Colonic mucosa (tissue), 4 donors: ENCODE data around the gene GDF7. TPM values are rescaled to one million over a fixed set of nuclear protein-coding genes. Genes with fewer than 3 reads are reported as not detected.
A peak's percentile ranks its signal among the peaks of the same experiment; 100 is the strongest.

Experiments
- DNase-seq: peaks from one replicate; pipeline ENCODE4 v3.0.0-alpha.2; 2020
- H3K27ac ChIP-seq: fragments of 200-600 bp; one replicate; pipeline ENCODE4 v1.8.0; 2021
- H3K27me3 ChIP-seq: fragments of 200-600 bp; one replicate; pipeline ENCODE4 v1.8.0; 2021
- H3K36me3 ChIP-seq: fragments of 200-600 bp; one replicate; pipeline ENCODE4 v1.8.0; 2021
- H3K4me1 ChIP-seq: fragments of 200-600 bp; one replicate; pipeline ENCODE4 v1.8.0; 2021; ENCODE audit warnings: mild to moderate bottlenecking
- H3K4me3 ChIP-seq: fragments of 200-600 bp; one replicate; pipeline ENCODE4 v1.8.0; 2021
- H3K9ac ChIP-seq, 2 donors: one replicate each; pipeline ENCODE4 v1.7.0; 2013; ENCODE audit warnings: control low read depth in 2 of 2, low read depth in 2 of 2, low read length in 2 of 2
- H3K9me3 ChIP-seq: fragments of 200-600 bp; one replicate; pipeline ENCODE4 v1.8.0; 2021
- CTCF ChIP-seq: fragments of 200-600 bp; IDR thresholded peaks from one replicate; pipeline ENCODE4 v1.8.0; 2022; ENCODE audit warnings: antibody characterized with exemption, mild to moderate bottlenecking
- intact Hi-C: fragments of 100-400 bp; cut with DNase I; formaldehyde crosslinking; loops from one replicate; pipeline ENCODE4 v1.14.1; 2022
- total RNA-seq, 2 donors: library from RNA; stranded (reverse); fragmentation: NEBNext Ultra II Directional in 1 of 2; extraction: Animal tissue kit (Norgen Biotek cat#: 25700) in 1 of 2; gene quantifications; one replicate each; pipeline ENCODE4 v1.2.1, GENCODE V29; 2021
- donor health status: healthy.
- donor health status: DM: no; HTN: no; CAD: no.
- donor health status: DM: no; HTN: no; CAD: no.

Gene GDF7
- total RNA-seq, 2 donors from 2014 or later: 0.05 to 0.11 TPM

- Histone ChIP-seq H3K9ac (peak overlapping the region in 1 of 2 donors; percentile 35), H3K4me3 (no peak overlapping the region), H3K36me3 (no peaks in the 10 kb centered on the region), H3K27ac (no peak overlapping the region), H3K4me1 (peaks cover 7% of the 10 kb centered on the region), H3K27me3 (peaks cover 31% of the 10 kb centered on the region), H3K9me3 (no peaks in the 10 kb centered on the region)
- no peak for TF ChIP-seq CTCF
- peak; percentile 55 for DNase-seq
- intact Hi-C loops: no loop called here
These were observed 8.9 kb downstream of the GDF7 start for GRCh38 chr2:20675701-20676352.

- Histone ChIP-seq H3K4me3 (no peak overlapping the region), H3K36me3 (no peaks in the 10 kb centered on the region), H3K9me3 (no peaks in the 10 kb centered on the region), H3K4me1 (peaks cover 7% of the 10 kb centered on the region), H3K27me3 (peaks cover 24% of the 10 kb centered on the region), H3K27ac (no peak overlapping the region), H3K9ac (peak overlapping the region in 1 of 2 donors; percentile 35)
- intact Hi-C loops: no loop called here
- no peak for DNase-seq
- TF ChIP-seq CTCF: no peak
These were observed 9.6 kb downstream of the GDF7 start for GRCh38 chr2:20676353-20677215.

- peaks cover 7% of the 10 kb centered on the region for H3K4me1 ChIP-seq
- H3K36me3 ChIP-seq: no peaks in the 10 kb centered on the region
- H3K4me3 ChIP-seq: no peak overlapping the region
- TF ChIP-seq CTCF: no peak
- H3K27ac ChIP-seq: no peak overlapping the region
- no peak for DNase-seq
- no peaks in the 10 kb centered on the region for H3K9me3 ChIP-seq
- peaks cover 16% of the 10 kb centered on the region for H3K27me3 ChIP-seq
- intact Hi-C loops: no loop called here
- no peak overlapping the region for H3K9ac ChIP-seq
These were observed 10.5 kb downstream of the GDF7 start for GRCh38 chr2:20677301-20678085.

GRCh38 chr2:20678086-20678395 lies 11.1 kb downstream of the GDF7 start:
- TF ChIP-seq CTCF: no peak
- Histone ChIP-seq H3K9ac (no peak overlapping the region), H3K9me3 (no peaks in the 10 kb centered on the region), H3K27ac (no peak overlapping the region), H3K4me3 (no peak overlapping the region), H3K36me3 (no peaks in the 10 kb centered on the region), H3K4me1 (peaks cover 7% of the 10 kb centered on the region), H3K27me3 (peaks cover 11% of the 10 kb centered on the region)
- no peak for DNase-seq
- intact Hi-C loops: no loop called here

GRCh38 chr2:20678780-20679179 lies 11.8 kb downstream of the GDF7 start:
- no peak overlapping the region for H3K27ac ChIP-seq
- peaks cover 7% of the 10 kb centered on the region for H3K4me1 ChIP-seq
- no peaks in the 10 kb centered on the region for H3K9me3 ChIP-seq
- DNase-seq: no peak
- no peaks in the 10 kb centered on the region for H3K36me3 ChIP-seq
- H3K9ac ChIP-seq: no peak overlapping the region
- intact Hi-C loops: no loop called here
- peaks cover 7% of the 10 kb centered on the region for H3K27me3 ChIP-seq
- no peak overlapping the region for H3K4me3 ChIP-seq
- TF ChIP-seq CTCF: no peak
